ENCODE data around the gene RPAIN.

GRCh38 chr17:5378566-5379207 lies 41.3 kb upstream of the RPAIN start:
- no peak for TF ChIP-seq CTCF (tag by site-specific recombination; IDR thresholded peaks at IDR 0.05)
- TF ChIP-seq ZNF776 (tag by site-specific recombination; IDR thresholded peaks at IDR 0.05; ENCODE audit: borderline replicate concordance) = no peak
- no peak for TF ChIP-seq ZNF561 (tag by site-specific recombination; IDR thresholded peaks at IDR 0.05; ENCODE audit: borderline replicate concordance)
- no peak for TF ChIP-seq ZNF10 (tag by site-specific recombination; IDR thresholded peaks at IDR 0.05)
- TF ChIP-seq YY1 (tag by site-specific recombination; IDR thresholded peaks at IDR 0.05) = no peak
- TF ChIP-seq ZNF114 (tag by site-specific recombination; IDR thresholded peaks at IDR 0.05) = no peak
- no peak for TF ChIP-seq AEBP2 (tag by site-specific recombination; IDR thresholded peaks at IDR 0.05; ENCODE audit: borderline replicate concordance)
- no peak for TF ChIP-seq EGR2 (tag by site-specific recombination; IDR thresholded peaks at IDR 0.05; ENCODE audit: low read depth)
- no peak for TF ChIP-seq ZNF670 (tag by site-specific recombination; IDR thresholded peaks at IDR 0.05; ENCODE audit: low read depth)
- no peak for TF ChIP-seq ZNF416 (tag by site-specific recombination; IDR thresholded peaks at IDR 0.05)
- no peak for TF ChIP-seq ZNF138 (tag by site-specific recombination; IDR thresholded peaks at IDR 0.05; ENCODE audit: borderline replicate concordance)
- no peak for TF ChIP-seq ZNF274 (IDR thresholded peaks at IDR 0.05; ENCODE audit: low read length)
- no peak for TF ChIP-seq ZNF274 (tag by site-specific recombination; IDR thresholded peaks at IDR 0.05; ENCODE audit: borderline replicate concordance)

Data from HEK293 (cell line).